OCI-LY1 (cell line): ENCODE data around the gene TUBA1B.

Experiments used
- H2AFZ ChIP-seq: fragments of 200-600 bp; sonication (generic), shearing (Covaris generic); 2 replicates; pipeline ENCODE4 v1.6.0; 2014; ENCODE audit warnings: antibody characterized with exemption, mild to moderate bottlenecking, low read length
- H3F3A ChIP-seq: fragments of 200-600 bp; sonication (generic), shearing (Covaris generic); 2 replicates; pipeline ENCODE4 v1.6.0; 2014; ENCODE audit warnings: mild to moderate bottlenecking, antibody characterized with exemption, low read length, moderate library complexity; ENCODE audit not compliant: insufficient read depth
- H3K27ac ChIP-seq: fragments of 200-600 bp; sonication (generic); 2 replicates; pipeline ENCODE4 v1.5.1; 2014; ENCODE audit warnings: low read length, mixed run types, mild to moderate bottlenecking, low read depth; ENCODE audit not compliant: poor library complexity, severe bottlenecking
- H3K27me3 ChIP-seq: fragments of 200-600 bp; sonication (generic); 2 replicates; pipeline ENCODE4 v1.6.0; 2014; ENCODE audit warnings: antibody characterized with exemption, mild to moderate bottlenecking, low read length, moderate library complexity; ENCODE audit not compliant: insufficient read depth
- H3K36me3 ChIP-seq: fragments of 200-600 bp; sonication (generic); 2 replicates; pipeline ENCODE4 v1.6.1; 2014; ENCODE audit warnings: mild to moderate bottlenecking, antibody characterized with exemption, low read length, moderate library complexity, mixed read lengths; ENCODE audit not compliant: insufficient read depth
- H3K4me1 ChIP-seq: fragments of 200-600 bp; sonication (generic); 2 replicates; pipeline ENCODE4 v1.5.1; 2014; ENCODE audit warnings: mild to moderate bottlenecking, low read length, moderate library complexity; ENCODE audit not compliant: insufficient read depth, severe bottlenecking
- H3K4me2 ChIP-seq: fragments of 200-600 bp; sonication (generic), shearing (Covaris generic); 2 replicates; pipeline ENCODE4 v1.6.1; 2014; ENCODE audit warnings: low read length
- H3K4me3 ChIP-seq: fragments of 200-600 bp; sonication (generic); 2 replicates; pipeline ENCODE4 v1.5.1; 2014; ENCODE audit warnings: low read length, low read depth, mild to moderate bottlenecking, mixed read lengths; ENCODE audit not compliant: poor library complexity, severe bottlenecking
- H3K79me2 ChIP-seq: fragments of 200-600 bp; shearing (Covaris generic); 2 replicates; pipeline ENCODE4 v1.6.1; 2016; ENCODE audit warnings: mixed run types, low read length, mixed read lengths; ENCODE audit not compliant: insufficient read depth
- H3K9ac ChIP-seq: fragments of 200-600 bp; sonication (generic), shearing (Covaris generic); 2 replicates; pipeline ENCODE4 v1.6.1; 2014; ENCODE audit warnings: mild to moderate bottlenecking, low read length, mixed read lengths
- H3K9me2 ChIP-seq: fragments of 200-600 bp; sonication (generic), shearing (Covaris generic); 2 replicates; pipeline ENCODE4 v1.6.1; 2014; ENCODE audit warnings: low read depth, mild to moderate bottlenecking, low read length, mixed read lengths
- H3K9me3 ChIP-seq: fragments of 200-600 bp; shearing (Covaris generic); 2 replicates; pipeline ENCODE4 v1.6.1; 2014; ENCODE audit warnings: low read length, mixed read lengths
- H4K20me1 ChIP-seq: fragments of 200-600 bp; sonication (generic), shearing (Covaris generic); 2 replicates; pipeline ENCODE4 v1.6.0; 2016; ENCODE audit warnings: mild to moderate bottlenecking, low read length; ENCODE audit not compliant: insufficient read depth
- CTCF ChIP-seq: fragments of 200-600 bp; sonication (generic), shearing (Covaris generic); IDR thresholded peaks from 2 replicates; pipeline ENCODE4 v1.5.1; 2017; ENCODE audit warnings: mild to moderate bottlenecking, antibody characterized with exemption, low read length, moderate library complexity, mixed read lengths
- EZH2 ChIP-seq: fragments of 200-600 bp; sonication (generic), shearing (Covaris generic); IDR thresholded peaks from 2 replicates; pipeline ENCODE4 v1.8.0; 2017; ENCODE audit warnings: borderline replicate concordance, mixed run types, mild to moderate bottlenecking, antibody characterized with exemption, low read length, moderate library complexity, mixed read lengths

TUBA1B gene

GRCh38 chr12:49105504-49106084 lies 25.6 kb downstream of the TUBA1B start:
- Histone ChIP-seq H3K36me3 (peaks cover 36% of the 10 kb centered on the region; the same call in 1 of the 2 replicates), H3K9me2 (no peaks in the 10 kb centered on the region), H3K9ac (no peak overlapping the region), H3K79me2 (no peaks in the 10 kb centered on the region), H3F3A (no peaks in the 10 kb centered on the region), H3K4me2 (no peak overlapping the region), H3K27me3 (no peaks in the 10 kb centered on the region), H3K4me3 (no peak overlapping the region), H2AFZ (no peak overlapping the region), H3K27ac (no peak overlapping the region), H3K4me1 (peaks cover 14% of the 10 kb centered on the region), H4K20me1 (no peaks in the 10 kb centered on the region), H3K9me3 (no peaks in the 10 kb centered on the region)
- TF ChIP-seq EZH2, result no peak
- TF ChIP-seq CTCF, result no peak

- H3K4me2 ChIP-seq, result no peak overlapping the region
- H3K79me2 ChIP-seq, result no peaks in the 10 kb centered on the region
- H4K20me1 ChIP-seq, result no peaks in the 10 kb centered on the region
- peaks cover 43% of the 10 kb centered on the region; the same call in 1 of the 2 replicates for H3K36me3 ChIP-seq
- H3F3A ChIP-seq, result no peaks in the 10 kb centered on the region
- no peak overlapping the region for H3K4me3 ChIP-seq
- no peaks in the 10 kb centered on the region for H3K9me2 ChIP-seq
- no peak for TF ChIP-seq EZH2
- TF ChIP-seq CTCF, result no peak
- H3K4me1 ChIP-seq, result peaks cover 13% of the 10 kb centered on the region
- H2AFZ ChIP-seq, result no peak overlapping the region
- H3K27me3 ChIP-seq, result no peaks in the 10 kb centered on the region
- H3K9ac ChIP-seq, result no peak overlapping the region
- no peak overlapping the region for H3K27ac ChIP-seq
- no peaks in the 10 kb centered on the region for H3K9me3 ChIP-seq
Observed at GRCh38 chr12:49104822-49105221, 26.4 kb downstream of the TUBA1B start.

GRCh38 chr12:49100380-49100779 lies 30.8 kb downstream of the TUBA1B start:
- Histone ChIP-seq H3K27me3 (no peaks in the 10 kb centered on the region), H3K9me3 (no peaks in the 10 kb centered on the region), H3K9me2 (no peaks in the 10 kb centered on the region), H3K4me3 (no peak overlapping the region), H3K4me2 (no peak overlapping the region), H4K20me1 (no peaks in the 10 kb centered on the region), H3K9ac (no peak overlapping the region), H3K79me2 (no peaks in the 10 kb centered on the region), H3K4me1 (no peaks in the 10 kb centered on the region), H2AFZ (no peak overlapping the region), H3K27ac (no peak overlapping the region), H3K36me3 (peaks cover 61% of the 10 kb centered on the region), H3F3A (no peaks in the 10 kb centered on the region)
- TF ChIP-seq CTCF, result no peak
- TF ChIP-seq EZH2, result no peak
